Activated CD4-positive, alpha-beta T cell treated with anti-CD3 and anti-CD28 coated beads, Interleukin-2, amount 50 U/mL, for 48 hours (primary cell): ENCODE measurements around the gene UGT1A5.

ENCODE experiments used
- DNase-seq, 2 experiments: peaks; one replicate each; pipeline ENCODE4 v3.0.0-alpha.2; 2020

Gene UGT1A5

DNA sequence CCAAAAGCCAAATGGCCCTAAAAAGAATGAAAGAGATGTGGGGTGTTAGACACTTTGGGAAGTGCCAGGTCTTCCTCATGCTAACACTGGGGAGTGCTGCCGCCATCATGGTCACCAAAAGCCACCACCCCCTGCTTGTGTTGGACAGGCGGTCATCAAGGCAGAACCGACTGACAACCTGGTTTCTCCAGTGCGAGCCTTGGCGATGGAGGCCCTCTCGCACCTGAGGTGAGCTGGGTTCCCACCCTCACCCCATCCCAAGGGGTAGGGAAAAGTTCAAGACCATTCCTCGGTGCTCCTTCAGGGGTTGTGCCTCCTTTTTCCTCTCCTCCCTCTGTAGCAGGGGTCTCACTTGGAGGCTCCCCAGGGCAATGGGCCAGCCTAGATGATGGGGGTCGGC, 99.0 kb downstream of the UGT1A5 start:
- no peak for DNase-seq

- DNase-seq: no peak
These were observed 100.7 kb downstream of the UGT1A5 start for GRCh38 chr2:233813236-233814055.

GRCh38 chr2:233814056-233814835, 101.5 kb downstream of the UGT1A5 start:
- no peak for DNase-seq

- no peak for DNase-seq
These were observed 103.2 kb downstream of the UGT1A5 start for GRCh38 chr2:233815861-233816260.

DNA sequence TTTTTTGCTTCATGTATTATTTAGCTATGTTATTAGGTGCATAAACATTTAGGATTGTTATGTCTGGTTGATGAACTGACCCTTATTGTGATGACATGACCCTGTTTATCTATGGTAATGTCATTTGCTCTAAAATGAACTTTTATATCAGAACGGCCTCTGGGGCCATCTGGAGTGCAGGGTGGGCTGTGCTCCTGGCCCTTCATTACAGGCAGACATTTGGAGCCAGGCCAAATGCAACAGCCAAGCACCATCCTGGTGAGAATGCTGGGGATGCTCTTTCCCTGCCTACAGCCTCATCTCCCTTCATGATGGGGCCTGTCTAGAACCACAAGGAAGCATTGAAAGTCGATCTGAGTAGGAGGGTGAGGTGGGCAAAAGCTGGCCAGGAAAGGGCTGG, 103.6 kb downstream of the UGT1A5 start:
- DNase-seq: no peak

DNA sequence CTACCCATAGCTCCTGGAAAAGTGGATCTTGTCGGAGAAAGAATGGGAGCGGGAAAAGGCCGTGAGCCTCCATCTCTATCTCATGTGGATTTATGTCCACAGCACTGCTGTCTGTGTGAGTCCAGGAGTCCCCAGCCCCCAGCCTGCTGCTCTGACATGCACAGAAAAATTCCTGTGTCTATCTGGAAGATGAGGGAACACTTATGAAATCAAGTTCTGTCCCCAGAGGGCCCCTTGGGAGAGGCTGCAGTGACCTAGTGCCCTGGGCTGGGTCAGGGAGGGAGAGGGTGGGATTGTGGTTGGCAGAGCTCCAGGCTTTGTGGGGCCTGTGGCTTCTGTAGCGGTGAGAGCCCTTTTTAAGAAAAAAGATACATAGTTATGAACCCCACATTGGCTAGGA, 104.1 kb downstream of the UGT1A5 start:
- DNase-seq: no peak

- no peak for DNase-seq
These were observed 104.7 kb downstream of the UGT1A5 start for GRCh38 chr2:233817361-233817911.

GRCh38 chr2:233817995-233818638, 105.4 kb downstream of the UGT1A5 start:
- DNase-seq: no peak

DNA sequence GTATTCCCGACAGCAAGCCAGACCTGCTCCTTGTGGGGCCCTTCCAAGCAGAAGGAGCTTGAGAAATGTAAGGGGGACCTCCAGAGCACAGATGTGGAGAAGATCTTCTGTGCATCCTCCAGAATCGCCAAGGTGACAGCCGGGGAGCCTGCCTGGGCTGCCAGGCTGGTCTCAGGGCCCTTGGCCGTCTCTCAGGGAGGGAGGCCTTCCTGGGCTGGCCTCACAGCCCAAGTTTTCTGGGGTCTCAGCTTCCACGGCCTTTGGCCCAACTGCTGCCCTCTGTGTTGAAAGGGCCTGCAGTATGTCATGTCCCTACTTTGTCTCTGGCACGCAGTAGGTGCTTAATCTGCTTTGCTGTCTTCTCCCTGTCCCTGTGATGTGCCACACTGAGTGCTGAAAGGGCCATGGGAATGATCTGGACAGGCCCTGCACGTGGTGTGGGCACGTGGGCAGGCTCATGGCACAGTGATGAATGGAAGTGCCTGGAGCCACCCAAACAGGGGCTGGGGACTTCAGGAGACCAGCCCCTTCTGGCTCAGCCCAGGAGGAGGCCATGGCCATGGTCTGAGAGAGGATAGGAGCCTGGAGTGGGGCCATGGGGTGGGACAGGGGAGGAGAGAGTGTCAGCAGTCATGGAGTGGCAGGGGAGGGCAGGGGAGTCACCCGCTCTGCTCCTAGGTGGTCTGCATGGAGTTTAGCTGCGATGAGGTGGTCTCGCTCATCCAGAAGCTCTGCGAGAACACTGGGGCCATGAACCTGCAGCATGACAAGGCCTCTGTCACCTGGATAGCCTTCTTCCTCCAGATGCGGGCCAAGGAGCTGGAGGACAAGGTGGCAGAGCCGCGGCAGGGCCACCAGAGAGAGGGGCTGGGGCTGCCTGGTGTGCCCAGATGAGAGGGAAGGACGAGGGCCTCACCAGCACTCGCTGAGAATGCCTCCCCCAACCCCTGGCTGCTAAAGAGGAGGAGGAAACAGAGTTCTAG, 106.2 kb downstream of the UGT1A5 start:
- DNase-seq: no peak

GRCh38 chr2:233819884-233820773, 107.4 kb downstream of the UGT1A5 start:
- no peak for DNase-seq

DNA sequence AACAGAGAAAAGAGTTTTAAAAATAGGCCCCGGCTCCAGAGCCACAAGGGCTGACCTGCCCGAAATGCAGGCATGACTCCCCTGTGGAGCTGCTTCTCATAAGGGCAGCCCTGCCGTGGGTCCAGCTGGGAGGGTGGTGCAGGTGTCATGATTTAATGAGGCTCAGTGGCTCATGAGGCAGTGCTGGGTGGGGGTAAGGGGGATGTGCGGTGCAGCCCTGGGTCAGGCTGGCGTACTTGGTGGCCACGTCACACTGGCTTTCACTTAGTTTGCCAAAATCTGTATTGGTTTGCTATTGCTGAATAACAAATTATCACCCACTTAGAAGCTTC, 108.0 kb downstream of the UGT1A5 start:
- no peak for DNase-seq

DNA sequence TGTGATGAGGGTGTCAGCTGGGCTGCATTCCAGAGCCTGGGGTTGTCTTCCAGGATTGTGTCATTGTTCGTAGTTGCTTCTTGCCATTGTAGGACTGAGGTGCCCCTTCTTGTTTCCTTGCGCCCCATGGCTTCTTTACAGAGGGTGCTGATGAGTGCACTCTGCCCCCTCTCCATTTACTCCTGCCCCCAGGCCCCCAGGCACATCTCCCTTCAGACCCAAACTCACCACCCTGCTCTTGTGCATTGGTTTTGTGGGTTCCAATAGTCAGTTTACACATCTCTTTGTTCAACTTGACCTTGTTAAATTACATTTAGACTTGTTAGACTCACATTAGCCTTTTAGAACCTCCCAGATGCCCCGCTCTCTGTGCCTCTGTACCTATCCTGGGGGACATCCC, 108.5 kb downstream of the UGT1A5 start:
- no peak for DNase-seq

- DNase-seq: no peak
These were observed 109.0 kb downstream of the UGT1A5 start for GRCh38 chr2:233821709-233822100.

DNA sequence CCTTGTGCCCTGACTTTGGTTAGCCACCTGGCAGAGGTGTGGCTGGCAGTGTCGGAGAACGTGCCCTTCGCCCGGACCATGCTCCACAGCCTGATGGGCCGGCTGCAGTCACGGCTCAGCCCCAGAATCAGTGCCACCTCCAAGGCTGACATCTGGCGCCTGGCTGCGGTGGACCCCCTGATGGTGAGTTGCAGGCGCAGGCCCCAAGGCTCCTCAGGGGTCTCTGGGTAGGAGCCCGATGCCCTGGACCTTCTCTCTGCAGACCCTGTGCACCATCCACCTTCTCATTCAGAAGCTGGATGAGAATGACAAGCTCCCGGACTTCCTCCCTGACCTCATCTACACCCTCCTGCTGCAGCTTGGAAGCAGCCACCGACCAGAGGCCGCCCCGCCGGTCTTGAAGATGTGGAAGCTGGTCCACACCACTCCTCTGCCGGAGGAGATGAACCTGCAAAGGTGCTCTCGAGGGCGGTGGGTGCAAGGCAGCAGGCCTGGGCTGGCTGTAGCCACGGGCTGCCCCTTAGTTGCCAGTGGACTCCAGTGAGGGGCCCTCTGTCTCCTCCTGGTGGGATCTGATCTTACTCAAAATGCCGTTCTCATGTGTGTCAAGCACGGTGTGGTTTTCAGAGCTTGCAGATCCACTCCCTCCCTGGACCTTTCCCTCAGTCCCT, 109.5 kb downstream of the UGT1A5 start:
- no peak for DNase-seq
